ENCODE results near the gene LAMA3. TPM values are rescaled to one million over a fixed set of nuclear protein-coding genes. Genes with fewer than 3 reads are reported as not detected.

The LAMA3 gene
- total RNA-seq, 4 donors from 2014 or later = 46.3 to 80.6 (median 67.1) TPM

DNA sequence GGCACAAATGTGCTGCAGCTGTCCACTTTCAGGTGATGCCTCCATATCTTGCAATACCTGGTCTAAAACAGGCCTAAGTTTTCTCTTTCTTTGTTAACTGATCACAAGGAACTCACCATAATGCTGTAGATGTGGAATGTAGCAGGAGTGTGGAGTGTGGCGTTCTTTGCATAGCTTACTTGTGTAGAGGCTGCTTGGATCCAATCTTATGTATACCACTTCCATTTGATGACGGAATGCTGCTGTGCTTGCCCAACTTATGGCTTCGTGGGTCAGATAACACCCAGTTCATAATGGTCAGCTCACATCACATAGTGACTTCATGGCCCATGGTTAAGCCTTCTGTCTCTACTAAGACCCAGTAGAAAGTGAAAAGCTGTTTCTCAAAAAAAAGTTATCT lies 114.5 kb downstream of the LAMA3 start:
- no peaks in the 10 kb centered on the region for H3K9me3 ChIP-seq
- H3K4me1 ChIP-seq = no peaks in the 10 kb centered on the region
- no peaks in the 10 kb centered on the region for H3K27me3 ChIP-seq
- WGBS, 2 donors = 90 to 96% methylated on average over 3 of the region's 3 CpGs
- H3K27ac ChIP-seq = no peak overlapping the region
- no peak for DNase-seq (ENCODE audit: low spot score in 2 of 2)
- peaks cover 0 to 40% (median 0%) of the 10 kb centered on the region in 3 donors for H3K36me3 ChIP-seq
- TF ChIP-seq, protein P1, sequence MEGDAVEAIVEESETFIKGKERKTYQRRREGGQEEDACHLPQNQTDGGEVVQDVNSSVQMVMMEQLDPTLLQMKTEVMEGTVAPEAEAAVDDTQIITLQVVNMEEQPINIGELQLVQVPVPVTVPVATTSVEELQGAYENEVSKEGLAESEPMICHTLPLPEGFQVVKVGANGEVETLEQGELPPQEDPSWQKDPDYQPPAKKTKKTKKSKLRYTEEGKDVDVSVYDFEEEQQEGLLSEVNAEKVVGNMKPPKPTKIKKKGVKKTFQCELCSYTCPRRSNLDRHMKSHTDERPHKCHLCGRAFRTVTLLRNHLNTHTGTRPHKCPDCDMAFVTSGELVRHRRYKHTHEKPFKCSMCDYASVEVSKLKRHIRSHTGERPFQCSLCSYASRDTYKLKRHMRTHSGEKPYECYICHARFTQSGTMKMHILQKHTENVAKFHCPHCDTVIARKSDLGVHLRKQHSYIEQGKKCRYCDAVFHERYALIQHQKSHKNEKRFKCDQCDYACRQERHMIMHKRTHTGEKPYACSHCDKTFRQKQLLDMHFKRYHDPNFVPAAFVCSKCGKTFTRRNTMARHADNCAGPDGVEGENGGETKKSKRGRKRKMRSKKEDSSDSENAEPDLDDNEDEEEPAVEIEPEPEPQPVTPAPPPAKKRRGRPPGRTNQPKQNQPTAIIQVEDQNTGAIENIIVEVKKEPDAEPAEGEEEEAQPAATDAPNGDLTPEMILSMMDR (IDR thresholded peaks at IDR 0.05) = no peak
- TF ChIP-seq EP300 (IDR thresholded peaks at IDR 0.05) (no peak), POLR2A (IDR thresholded peaks at IDR 0.05) (no peak)
- no peak overlapping the region for H3K4me3 ChIP-seq

DNA sequence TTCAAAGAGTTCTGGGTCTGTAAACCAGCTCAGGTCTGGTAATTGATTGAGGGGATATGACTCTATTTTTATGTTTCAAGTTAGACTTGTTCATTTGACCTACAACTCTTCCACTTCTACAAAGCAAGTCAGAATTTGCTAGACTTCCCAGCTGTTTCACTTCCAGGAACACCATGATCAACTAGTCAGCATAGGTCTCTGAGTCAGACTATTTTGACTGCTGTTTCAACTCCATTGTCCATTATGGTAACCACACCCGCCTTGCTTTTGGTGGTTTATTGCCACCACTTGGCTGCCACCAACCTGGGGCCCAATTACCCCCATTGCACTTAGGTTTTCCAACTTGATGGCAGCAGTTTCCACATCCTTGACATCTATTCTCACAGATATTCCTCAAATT lies 116.6 kb downstream of the LAMA3 start:
- H3K27me3 ChIP-seq = no peaks in the 10 kb centered on the region
- no peaks in the 10 kb centered on the region for H3K9me3 ChIP-seq
- H3K4me3 ChIP-seq = no peak overlapping the region
- H3K27ac ChIP-seq = no peak overlapping the region
- 100% methylated on average over 1 of the region's 1 CpG for WGBS, 2 donors
- no peak for DNase-seq (ENCODE audit: low spot score in 2 of 2)
- TF ChIP-seq, protein P1 (IDR thresholded peaks at IDR 0.05) = no peak
- no peak for TF ChIP-seq EP300 (IDR thresholded peaks at IDR 0.05)
- no peak for TF ChIP-seq POLR2A (IDR thresholded peaks at IDR 0.05)
- H3K4me1 ChIP-seq = no peaks in the 10 kb centered on the region
- peaks cover 0 to 33% (median 0%) of the 10 kb centered on the region in 3 donors for H3K36me3 ChIP-seq

DNA sequence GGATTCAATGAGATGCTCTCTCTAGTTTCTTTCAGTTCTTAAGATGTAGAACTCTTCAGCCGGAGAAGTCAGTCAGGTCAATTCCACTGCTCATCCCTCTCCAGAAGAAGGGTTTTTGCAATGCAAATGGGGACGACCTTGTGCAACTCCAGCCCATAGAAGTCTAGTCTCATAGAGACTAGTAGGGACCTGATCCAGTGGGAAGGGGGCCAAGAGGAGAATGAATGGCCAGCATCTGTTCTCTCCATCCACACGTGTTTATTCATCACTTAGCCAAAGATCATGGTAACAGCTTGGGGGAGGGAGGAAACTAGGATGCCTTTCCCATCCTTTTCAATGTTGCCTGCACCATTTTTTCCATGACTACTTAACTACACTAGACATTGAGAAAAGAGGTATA lies 120.2 kb downstream of the LAMA3 start:
- H3K4me3 ChIP-seq = no peak overlapping the region
- H3K27ac ChIP-seq = no peak overlapping the region
- DNase-seq (ENCODE audit: low spot score in 2 of 2) = no peak
- peaks cover 0 to 32% (median 0%) of the 10 kb centered on the region in 3 donors for H3K36me3 ChIP-seq
- WGBS, 2 donors = 36 to 42% methylated on average over 3 of the region's 3 CpGs
- TF ChIP-seq POLR2A (IDR thresholded peaks at IDR 0.05) (no peak), EP300 (IDR thresholded peaks at IDR 0.05) (no peak)
- TF ChIP-seq, protein P1 (IDR thresholded peaks at IDR 0.05) = no peak
- H3K9me3 ChIP-seq = no peaks in the 10 kb centered on the region
- H3K4me1 ChIP-seq = no peaks in the 10 kb centered on the region
- H3K27me3 ChIP-seq = no peaks in the 10 kb centered on the region

DNA sequence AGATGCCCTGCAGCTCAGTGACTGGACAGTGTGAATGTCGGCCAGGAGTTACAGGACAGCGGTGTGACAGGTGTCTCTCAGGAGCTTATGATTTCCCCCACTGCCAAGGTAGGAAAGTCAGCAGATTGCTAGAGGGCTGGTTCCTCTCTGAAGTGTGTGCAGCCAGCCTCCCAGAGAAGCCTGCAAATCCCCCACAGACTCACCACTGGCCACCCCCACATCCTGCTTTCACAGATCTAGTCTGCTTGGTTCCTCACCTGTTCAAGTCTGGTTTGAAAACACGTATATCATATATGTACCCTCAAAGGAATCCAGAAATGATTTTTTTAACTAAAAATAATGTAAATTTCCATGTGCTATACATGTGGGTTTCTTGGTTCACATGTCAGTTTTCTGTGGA lies 121.1 kb downstream of the LAMA3 start:
- DNase-seq (ENCODE audit: low spot score in 2 of 2) = no peak
- peaks cover 0 to 32% (median 0%) of the 10 kb centered on the region in 3 donors for H3K36me3 ChIP-seq
- no peak for TF ChIP-seq POLR2A (IDR thresholded peaks at IDR 0.05)
- H3K4me1 ChIP-seq = no peaks in the 10 kb centered on the region
- no peak overlapping the region for H3K4me3 ChIP-seq
- no peaks in the 10 kb centered on the region for H3K9me3 ChIP-seq
- no peaks in the 10 kb centered on the region for H3K27me3 ChIP-seq
- WGBS, 2 donors = 88 to 92% methylated on average over 3 of the region's 3 CpGs
- H3K27ac ChIP-seq = peak overlapping the region in 1 of 4 donors; percentile 27

DNA sequence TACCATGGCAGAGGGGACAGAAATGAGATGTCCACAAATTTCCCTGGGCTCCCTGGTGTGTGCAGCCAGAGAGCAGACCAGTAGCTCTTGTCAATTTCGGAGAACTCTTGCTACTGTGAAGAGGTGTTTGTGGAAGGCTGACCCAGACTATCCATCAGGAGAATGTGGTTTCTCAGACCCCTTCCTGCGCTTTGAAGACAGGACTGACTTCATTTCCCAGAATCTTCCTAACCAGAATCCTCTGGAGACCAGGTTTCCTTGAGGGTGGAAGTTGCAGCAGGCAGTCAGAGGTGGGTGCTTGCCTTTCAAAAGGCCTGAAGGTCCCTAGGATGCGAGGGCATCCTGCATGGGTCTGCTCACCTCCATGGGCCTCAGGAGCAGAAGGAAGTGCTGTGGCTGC lies 121.9 kb downstream of the LAMA3 start:
- Histone ChIP-seq H3K9me3 (no peaks in the 10 kb centered on the region), H3K27ac (peak overlapping the region in 1 of 4 donors; percentile 27), H3K27me3 (no peaks in the 10 kb centered on the region), H3K4me3 (no peak overlapping the region), H3K36me3 (peaks cover 0 to 26% (median 0%) of the 10 kb centered on the region in 3 donors), H3K4me1 (no peaks in the 10 kb centered on the region)
- 94 to 97% methylated on average over 3 of the region's 3 CpGs for WGBS, 2 donors
- TF ChIP-seq POLR2A (IDR thresholded peaks at IDR 0.05) (no peak), EP300 (IDR thresholded peaks at IDR 0.05) (no peak)
- TF ChIP-seq, protein P1 (IDR thresholded peaks at IDR 0.05) = no peak
- no peak for DNase-seq (ENCODE audit: low spot score in 2 of 2)

Measured in tibial nerve (tissue), 4 donors.